Activated T-helper 1 cell treated with anti-CD3 and anti-CD28 coated beads, Interleukin-12 subunit alpha, Interleukin-12 subunit beta, Interleukin-2, Interleukin-4 antibody, amounts not matched to agents 30 ng/mL and 10 ng/mL and 1 ng/mL, durations not matched to agents 14 hours and 24 hours and 36 hours (primary cell): ENCODE measurements around the gene ATOSB. TPM values are rescaled to one million over a fixed set of nuclear protein-coding genes. Genes with fewer than 3 reads are reported as not detected.

Experiments
- DNase-seq: peaks from one replicate; pipeline ENCODE4 v3.0.0; 2021; ENCODE audit warnings: low spot score
- H3K27ac Mint-ChIP-seq: one replicate; pipeline ENCODE4 v1.8.0; 2021; ENCODE audit warnings: mild to moderate bottlenecking, mixed read lengths
- H3K27me3 Mint-ChIP-seq: one replicate; pipeline ENCODE4 v1.8.0; 2022; ENCODE audit warnings: mild to moderate bottlenecking, moderate library complexity, mixed read lengths; ENCODE audit not compliant: insufficient read depth
- H3K36me3 Mint-ChIP-seq: one replicate; pipeline ENCODE4 v1.8.0; 2021; ENCODE audit warnings: low read depth, mixed read lengths
- H3K4me1 Mint-ChIP-seq: one replicate; pipeline ENCODE4 v1.8.0; 2021; ENCODE audit warnings: low read depth, mixed read lengths
- H3K4me3 Mint-ChIP-seq: one replicate; pipeline ENCODE4 v1.8.0; 2021; ENCODE audit warnings: mild to moderate bottlenecking, moderate library complexity, mixed read lengths
- H3K9me3 Mint-ChIP-seq: one replicate; pipeline ENCODE4 v1.8.0; 2021; ENCODE audit warnings: mixed read lengths
- intact Hi-C: fragments of 100-400 bp; cut with micrococcal nuclease; formaldehyde crosslinking; loops from one replicate; pipeline ENCODE4 v1.15.1; 2024
- total RNA-seq: library from RNA; stranded (reverse); gene quantifications from 2 replicates; pipeline ENCODE4 v1.2.3, GENCODE V29; 2022

ATOSB gene
- total RNA-seq, 1 donor from 2014 or later = 5.4 TPM

DNA sequence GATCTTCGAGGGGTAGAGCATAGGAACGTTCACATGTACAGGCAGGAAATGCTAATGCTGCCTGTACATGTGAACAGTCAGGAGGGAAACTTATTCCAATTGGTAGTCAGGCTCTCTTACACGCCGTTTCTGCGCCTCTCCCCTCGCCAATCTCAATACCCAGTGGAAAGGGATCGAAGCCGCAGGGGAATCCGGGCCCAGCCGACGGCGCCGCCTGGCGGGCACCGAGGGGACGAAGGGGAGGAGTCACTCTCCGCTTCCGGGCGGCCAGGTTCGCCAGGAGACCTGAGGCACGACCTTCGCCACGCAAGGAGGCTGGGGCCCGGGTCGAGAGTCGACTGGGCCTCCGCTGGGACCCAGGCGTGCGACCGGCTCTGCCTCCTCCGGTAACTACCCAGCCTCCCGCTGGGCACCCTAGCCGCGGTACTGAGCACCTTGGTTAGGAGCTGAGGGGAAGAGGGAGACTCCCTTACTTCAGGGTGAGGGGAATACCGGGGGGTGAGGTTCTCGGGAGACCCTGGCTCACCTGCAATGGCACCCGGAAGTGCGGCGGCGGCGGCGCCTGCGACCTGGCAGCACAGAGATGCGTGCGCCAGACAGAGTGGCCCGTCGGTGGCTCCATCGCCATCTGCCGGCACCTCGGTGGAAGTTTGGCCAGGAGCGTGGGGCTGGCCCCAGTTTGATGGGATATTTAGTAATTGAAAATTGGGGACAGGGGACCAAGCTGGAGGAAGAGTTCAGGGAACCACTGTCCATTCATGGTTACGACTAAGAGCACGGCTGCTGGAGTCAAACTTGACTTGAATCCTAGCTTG is 19.4 kb downstream of the ATOSB start, which contains the start of gene PIGO:
PIGO (minus strand) TSS at position 557 of the 815 bp plus-strand sequence. CDS start 1,026 bp downstream, outside the sequence.
- H3K4me1 Mint-ChIP-seq = peaks cover 33% of the 10 kb centered on the region
- DNase-seq = peak; percentile 85
- no peaks in the 10 kb centered on the region for H3K27me3 Mint-ChIP-seq
- peak within 1 kb of the TSS; percentile 85 for H3K4me3 Mint-ChIP-seq
- intact Hi-C loops = loop anchor here (1.0 to 5.0 kb wide), 10 partner anchors 15 to 394 kb away; partner anchors contain the start of genes DNAJB5 and VCP
- H3K27ac Mint-ChIP-seq = peak within 1 kb of the TSS; percentile 90
- peaks cover 30% of the 10 kb centered on the region for H3K36me3 Mint-ChIP-seq
- no peaks in the 10 kb centered on the region for H3K9me3 Mint-ChIP-seq

DNA sequence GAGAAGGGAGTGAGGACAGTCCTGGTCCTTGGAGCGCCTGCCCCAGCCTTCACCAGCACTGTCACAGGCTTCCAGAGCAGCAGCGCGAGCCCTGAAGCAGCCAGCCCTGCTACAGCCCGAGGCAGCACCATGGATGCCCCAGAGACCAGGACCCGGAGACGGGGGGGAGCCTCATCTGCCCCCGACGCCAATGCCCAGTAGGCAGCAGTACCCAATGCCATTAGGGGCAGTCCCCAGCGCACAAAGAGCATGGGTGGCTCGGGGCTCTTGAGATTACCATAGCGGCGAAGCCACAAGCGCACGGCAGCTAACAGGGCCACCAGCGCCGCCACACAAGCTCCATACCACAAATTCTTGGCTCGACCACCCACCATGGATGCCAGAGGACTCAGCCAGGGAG is 24.1 kb downstream of the ATOSB start:
- H3K4me3 Mint-ChIP-seq = no peak overlapping the region
- peaks cover 15% of the 10 kb centered on the region for H3K4me1 Mint-ChIP-seq
- no peak overlapping the region for H3K27ac Mint-ChIP-seq
- intact Hi-C loops = no loop called here
- no peaks in the 10 kb centered on the region for H3K9me3 Mint-ChIP-seq
- H3K36me3 Mint-ChIP-seq = peaks cover 30% of the 10 kb centered on the region
- no peak for DNase-seq
- H3K27me3 Mint-ChIP-seq = no peaks in the 10 kb centered on the region

DNA sequence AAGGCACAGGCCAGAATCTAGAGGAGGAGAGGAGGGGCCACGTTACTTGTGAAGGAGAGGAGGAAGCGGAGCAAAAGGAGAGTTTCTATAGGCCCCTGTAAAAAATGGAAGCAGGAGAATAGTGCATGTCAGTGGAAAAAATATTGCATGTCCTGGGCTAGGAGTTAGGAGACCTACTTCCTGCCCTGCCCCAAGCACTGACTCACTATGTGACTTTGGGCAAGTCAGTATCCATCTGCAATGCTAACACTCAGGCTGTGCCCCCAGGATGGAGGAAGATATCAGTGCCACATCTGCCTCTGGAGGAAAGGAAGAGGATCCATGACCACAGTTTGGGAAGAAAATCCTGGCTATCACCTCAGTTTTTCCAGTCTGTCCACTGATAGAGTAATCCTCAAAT is 26.2 kb downstream of the ATOSB start:
- H3K36me3 Mint-ChIP-seq = peaks cover 26% of the 10 kb centered on the region
- no peaks in the 10 kb centered on the region for H3K27me3 Mint-ChIP-seq
- intact Hi-C loops = no loop called here
- H3K4me3 Mint-ChIP-seq = no peak overlapping the region
- no peak for DNase-seq
- H3K27ac Mint-ChIP-seq = no peak overlapping the region
- H3K9me3 Mint-ChIP-seq = no peaks in the 10 kb centered on the region
- peaks cover 2% of the 10 kb centered on the region for H3K4me1 Mint-ChIP-seq

DNA sequence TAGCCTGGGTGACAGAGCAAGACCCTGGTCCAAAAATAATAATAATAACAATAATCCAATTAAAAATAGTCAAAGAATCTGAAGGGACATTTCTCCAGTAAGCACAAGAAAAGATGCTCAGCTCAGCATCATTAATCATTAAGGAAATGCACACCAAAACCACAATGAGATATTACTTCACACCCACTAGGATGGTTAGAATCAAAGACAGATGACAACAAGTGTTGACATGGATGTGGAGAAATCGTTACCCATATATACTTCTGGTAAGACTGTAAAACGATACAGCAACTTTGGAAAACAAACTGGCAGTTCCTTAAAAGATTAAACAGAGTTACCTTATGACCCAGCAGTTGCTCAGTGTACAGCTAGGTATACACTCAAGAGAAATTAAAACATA is 30.6 kb downstream of the ATOSB start:
- intact Hi-C loops = no loop called here
- Mint-ChIP-seq H3K9me3 (no peaks in the 10 kb centered on the region), H3K4me3 (no peak overlapping the region), H3K4me1 (peaks cover 4% of the 10 kb centered on the region), H3K27ac (no peak overlapping the region), H3K27me3 (no peaks in the 10 kb centered on the region), H3K36me3 (peaks cover 16% of the 10 kb centered on the region)
- DNase-seq = no peak

DNA sequence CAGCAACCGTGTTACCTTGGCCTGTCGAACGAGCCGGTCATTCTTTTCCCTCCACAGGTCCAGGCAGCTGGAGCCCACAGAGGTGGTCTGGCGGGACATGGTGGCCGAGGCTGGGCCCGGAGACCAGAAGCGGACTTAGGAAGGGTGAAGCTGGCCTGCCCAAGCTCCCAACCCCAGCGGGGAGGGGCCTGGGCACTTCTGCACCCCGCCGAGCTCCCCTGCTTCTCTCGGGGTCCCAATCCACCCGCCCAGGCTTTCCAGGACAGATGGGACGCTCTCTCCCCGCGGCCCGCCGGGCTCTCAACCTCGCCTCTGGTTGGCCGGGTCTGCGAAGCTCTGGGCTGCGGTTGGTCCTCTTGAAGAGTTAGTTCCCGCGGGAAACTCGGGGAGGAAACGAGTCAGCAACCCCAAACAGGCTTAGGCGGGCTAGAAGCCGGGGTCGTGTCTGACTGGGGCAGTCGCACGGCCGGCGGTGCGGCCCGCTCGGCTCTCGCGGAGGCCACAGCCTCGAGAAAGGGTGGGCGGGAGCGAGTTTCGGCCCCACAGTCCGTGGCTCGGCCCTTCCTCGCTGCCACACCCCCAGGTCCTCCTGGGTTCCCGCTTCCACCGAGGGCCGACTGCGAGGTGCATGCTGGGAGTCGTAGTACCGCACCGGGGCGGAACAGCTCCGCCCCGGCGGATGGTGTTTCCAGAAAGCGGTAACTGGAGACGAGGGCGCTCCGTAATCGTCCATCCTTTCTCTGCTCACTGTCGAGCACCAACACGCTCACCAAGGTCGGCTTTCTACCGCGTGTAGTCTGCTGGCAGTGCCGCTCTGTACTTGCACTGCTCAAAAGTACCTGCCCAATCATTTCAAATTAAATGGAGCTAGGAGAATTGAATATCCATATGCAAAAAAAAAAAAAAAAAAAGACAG is 36.0 kb downstream of the ATOSB start, which contains the start of gene FANCG:
FANCG (minus strand) TSS at position 517 of the 916 bp plus-strand sequence; CDS start at position 99, 418 bp downstream.
- Mint-ChIP-seq H3K27ac (peak within 1 kb of the TSS; percentile 98), H3K4me3 (peak within 1 kb of the TSS; percentile 96), H3K9me3 (no peaks in the 10 kb centered on the region), H3K36me3 (peaks cover 21% of the 10 kb centered on the region), H3K4me1 (peaks cover 32% of the 10 kb centered on the region), H3K27me3 (no peaks in the 10 kb centered on the region)
- intact Hi-C loops = loop anchor here (1.0 to 10.0 kb wide), 9 partner anchors 7 to 1607 kb away; partner anchors contain the start of genes CCL27, DNAI1, FAM219A and NOL6
- DNase-seq = peak; percentile 86

DNA sequence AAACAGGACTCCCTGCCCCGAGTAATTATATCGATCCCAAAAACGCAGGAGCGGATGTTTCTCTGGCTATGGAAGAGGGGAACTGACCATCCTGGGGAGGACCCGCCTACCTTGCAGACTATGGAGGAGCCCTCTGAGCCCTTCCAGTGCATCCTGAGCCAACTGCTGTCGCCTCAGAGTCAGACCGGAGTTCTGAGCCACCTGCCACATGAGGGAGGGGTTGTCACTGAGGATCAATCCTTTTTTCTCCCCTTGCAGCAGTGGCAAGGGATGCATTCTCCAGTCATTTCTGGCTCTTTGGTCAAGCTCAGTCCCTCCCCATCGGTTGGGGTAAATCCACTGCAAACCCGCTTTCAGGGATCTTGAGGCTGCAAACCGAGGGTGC is 36.6 kb downstream of the ATOSB start:
- Mint-ChIP-seq H3K4me1 (peaks cover 32% of the 10 kb centered on the region), H3K4me3 (peak overlapping the region; percentile 96), H3K9me3 (no peaks in the 10 kb centered on the region), H3K27me3 (no peaks in the 10 kb centered on the region), H3K27ac (peak overlapping the region; percentile 76), H3K36me3 (peaks cover 23% of the 10 kb centered on the region)
- intact Hi-C loops = loop anchor here (1.0 to 10.0 kb wide), 5 partner anchors 37 to 1607 kb away; partner anchors contain the start of genes CCL27, DNAI1, FAM219A and NOL6
- peak; percentile 4 for DNase-seq

DNA sequence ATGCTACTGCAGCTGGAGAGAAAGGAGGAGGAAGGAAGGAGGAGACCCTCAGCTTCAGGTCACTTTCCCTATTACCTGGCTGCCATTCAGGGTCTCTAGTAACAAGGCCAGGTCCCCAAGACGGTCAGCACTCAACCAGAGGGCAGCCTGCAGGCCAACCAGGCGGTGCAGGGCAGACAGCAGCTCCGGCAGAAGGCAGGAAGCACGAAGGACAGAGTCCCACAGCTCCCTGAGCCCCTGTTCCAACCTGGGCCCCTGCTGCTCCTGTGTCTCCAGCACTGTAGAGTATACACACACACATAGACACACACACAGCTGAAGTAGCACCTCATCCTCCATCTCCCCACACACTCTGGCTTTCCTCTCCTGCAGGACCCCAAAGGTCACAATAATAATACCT is 37.6 kb downstream of the ATOSB start:
- no peaks in the 10 kb centered on the region for H3K27me3 Mint-ChIP-seq
- H3K4me3 Mint-ChIP-seq = peak overlapping the region; percentile 96
- no peak for DNase-seq
- peak overlapping the region; percentile 76 for H3K27ac Mint-ChIP-seq
- peaks cover 29% of the 10 kb centered on the region for H3K36me3 Mint-ChIP-seq
- intact Hi-C loops = loop anchor here (5.0 to 10.0 kb wide), 4 partner anchors 413 to 1606 kb away; partner anchors contain the start of genes CCL27, DNAI1, FAM219A and NOL6
- H3K9me3 Mint-ChIP-seq = no peaks in the 10 kb centered on the region
- peaks cover 39% of the 10 kb centered on the region for H3K4me1 Mint-ChIP-seq

DNA sequence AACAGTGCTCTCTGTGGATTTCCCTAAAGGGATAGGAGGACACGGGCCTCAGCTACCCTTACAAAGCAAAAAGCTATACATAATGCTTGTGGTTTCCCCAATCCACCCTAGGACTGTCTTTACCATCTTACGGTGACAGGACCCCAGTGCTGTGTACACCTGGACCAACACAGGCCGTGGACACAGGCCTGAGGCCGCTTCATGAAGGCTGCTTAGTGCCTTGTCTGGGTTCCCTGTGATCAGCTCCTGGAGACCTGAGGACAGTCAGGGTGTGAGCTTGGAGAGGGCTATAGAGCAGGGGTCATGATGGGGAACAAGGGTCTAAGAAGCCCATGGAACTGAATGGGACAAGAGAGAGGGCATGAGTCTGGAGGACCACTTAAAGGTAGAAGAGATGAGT is 38.8 kb downstream of the ATOSB start:
- Mint-ChIP-seq H3K27me3 (no peaks in the 10 kb centered on the region), H3K36me3 (peaks cover 29% of the 10 kb centered on the region), H3K4me3 (peak overlapping the region; percentile 62), H3K9me3 (no peaks in the 10 kb centered on the region), H3K27ac (peak overlapping the region; percentile 59), H3K4me1 (peaks cover 44% of the 10 kb centered on the region)
- DNase-seq = no peak
- intact Hi-C loops = loop anchor here (5.0 to 10.0 kb wide), 4 partner anchors 412 to 1605 kb away; partner anchors contain the start of genes CCL27, DNAI1, FAM219A and NOL6

DNA sequence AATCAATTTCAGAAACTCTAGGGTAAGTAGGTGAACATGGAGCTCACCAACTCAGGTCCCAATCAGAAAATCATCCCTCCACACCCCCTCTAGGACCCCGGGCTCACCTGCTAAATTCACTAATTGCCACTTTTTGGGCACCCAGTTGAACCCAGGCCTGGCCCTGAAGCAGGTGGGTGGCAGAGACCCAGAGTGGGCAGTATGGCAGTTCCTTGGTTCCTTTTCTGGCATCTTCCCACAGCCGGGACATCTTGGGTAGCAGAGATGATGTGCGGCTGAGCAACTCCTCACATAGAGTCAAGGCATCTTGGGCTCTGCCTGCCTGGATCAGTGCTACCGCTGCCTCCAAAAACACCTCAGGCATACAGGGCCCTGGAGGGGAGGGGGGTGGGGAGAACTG is 40.3 kb downstream of the ATOSB start:
- Mint-ChIP-seq H3K36me3 (peaks cover 41% of the 10 kb centered on the region), H3K27ac (no peak overlapping the region), H3K9me3 (no peaks in the 10 kb centered on the region), H3K4me3 (no peak overlapping the region), H3K4me1 (peaks cover 51% of the 10 kb centered on the region), H3K27me3 (no peaks in the 10 kb centered on the region)
- DNase-seq = no peak
- intact Hi-C loops = loop anchor here (5.0 to 10.0 kb wide), 4 partner anchors 411 to 1603 kb away; partner anchors contain the start of genes CCL27, DNAI1, FAM219A and NOL6

DNA sequence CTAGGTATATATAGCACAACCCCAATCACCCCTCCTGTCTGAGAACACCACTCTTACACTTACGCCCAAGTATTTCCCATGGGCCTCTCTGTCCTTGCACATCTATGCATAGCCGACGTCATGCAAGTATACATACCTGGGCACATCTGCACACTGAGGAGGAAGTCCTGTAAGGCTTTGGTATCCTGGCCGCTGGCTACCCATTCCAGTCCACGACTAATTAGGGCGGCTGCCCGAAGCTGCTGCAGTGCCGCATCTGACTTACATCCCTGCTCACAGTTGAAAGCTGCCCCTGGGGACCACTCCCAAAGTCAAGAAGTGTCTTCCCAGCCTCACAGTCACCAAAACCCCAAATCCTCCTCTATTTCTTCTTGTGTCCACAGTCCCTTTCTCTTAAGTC is 40.9 kb downstream of the ATOSB start:
- no peaks in the 10 kb centered on the region for H3K27me3 Mint-ChIP-seq
- DNase-seq = no peak
- no peaks in the 10 kb centered on the region for H3K9me3 Mint-ChIP-seq
- intact Hi-C loops = loop anchor here (5.0 to 10.0 kb wide), 5 partner anchors 410 to 1602 kb away; partner anchors contain the start of genes CCL27, DNAI1, FAM219A and NOL6
- H3K36me3 Mint-ChIP-seq = peaks cover 46% of the 10 kb centered on the region
- peaks cover 52% of the 10 kb centered on the region for H3K4me1 Mint-ChIP-seq
- no peak overlapping the region for H3K4me3 Mint-ChIP-seq
- peak overlapping the region; percentile 33 for H3K27ac Mint-ChIP-seq

DNA sequence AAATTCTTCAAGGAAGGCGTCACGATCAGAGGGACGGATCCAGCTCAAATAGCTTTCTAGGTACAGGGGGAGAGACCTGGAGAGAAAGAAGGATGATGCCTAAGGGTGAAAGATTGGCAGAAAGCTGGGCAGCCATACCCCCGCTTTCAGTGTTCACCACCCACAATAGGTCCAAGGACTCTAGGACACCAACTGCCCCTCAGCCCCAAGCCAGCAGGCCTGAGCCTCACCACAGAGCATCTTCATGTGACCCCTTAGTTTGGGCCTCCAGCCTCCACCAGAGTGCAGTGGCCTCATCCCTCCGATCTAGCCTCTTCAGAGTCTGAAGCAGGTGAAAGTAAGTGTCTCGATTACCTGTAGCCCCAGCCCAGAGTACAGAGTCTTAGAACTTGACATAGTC is 41.5 kb downstream of the ATOSB start:
- no peak overlapping the region for H3K27ac Mint-ChIP-seq
- intact Hi-C loops = loop anchor here (5.0 to 10.0 kb wide), 4 partner anchors 409 to 619 kb away; partner anchors contain the start of genes CCL27, DNAI1, FAM219A and SIGMAR1
- peaks cover 46% of the 10 kb centered on the region for H3K36me3 Mint-ChIP-seq
- H3K4me1 Mint-ChIP-seq = peaks cover 56% of the 10 kb centered on the region
- H3K4me3 Mint-ChIP-seq = no peak overlapping the region
- DNase-seq = no peak
- no peaks in the 10 kb centered on the region for H3K9me3 Mint-ChIP-seq
- H3K27me3 Mint-ChIP-seq = no peaks in the 10 kb centered on the region

DNA sequence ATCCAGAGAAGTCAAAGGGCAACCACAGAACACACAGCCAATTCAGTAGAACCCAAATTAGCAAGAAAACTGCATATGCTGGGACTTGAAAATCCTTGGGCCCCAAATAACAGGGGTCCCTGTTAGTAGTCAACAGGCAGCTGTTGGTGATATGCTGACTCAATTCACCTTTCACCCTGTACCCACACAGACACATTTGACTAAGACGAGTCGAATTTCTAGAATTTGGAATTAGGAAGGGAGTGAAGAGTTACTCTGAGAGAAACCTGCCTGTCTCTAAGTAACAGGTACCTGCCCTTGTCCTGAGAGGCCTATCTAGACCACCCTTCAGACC is 42.4 kb downstream of the ATOSB start:
- peak overlapping the region; percentile 92 for H3K27ac Mint-ChIP-seq
- DNase-seq = no peak
- no peaks in the 10 kb centered on the region for H3K27me3 Mint-ChIP-seq
- H3K4me3 Mint-ChIP-seq = peak overlapping the region; percentile 95
- no peaks in the 10 kb centered on the region for H3K9me3 Mint-ChIP-seq
- intact Hi-C loops = loop anchor here (5.0 to 10.0 kb wide), 4 partner anchors 408 to 618 kb away; partner anchors contain the start of genes CCL27, DNAI1, FAM219A and SIGMAR1
- peaks cover 53% of the 10 kb centered on the region for H3K36me3 Mint-ChIP-seq
- H3K4me1 Mint-ChIP-seq = peaks cover 56% of the 10 kb centered on the region
